HepG2 (cell line): ENCODE results near the gene SERPINE3. TPM values are rescaled to one million over a fixed set of nuclear protein-coding genes. Genes with fewer than 3 reads are reported as not detected.

Experiments
- ATF1 ChIP-seq: IDR thresholded peaks from 2 replicates; pipeline ENCODE4 v1.6.1; 2016; ENCODE audit warnings: mild to moderate bottlenecking, control low read depth
- BCL6 ChIP-seq: IDR thresholded peaks from 2 replicates; pipeline ENCODE4 v1.6.1; 2016; ENCODE audit warnings: missing genetic modification reagents, missing compliant biosample characterization
- DR1 ChIP-seq: sonication (generic); formaldehyde crosslinking; IDR thresholded peaks from 2 replicates; pipeline ENCODE4 v1.8.0; 2021; ENCODE audit warnings: mild to moderate bottlenecking, missing genetic modification reagents, inconsistent platforms
- SKI ChIP-seq: fragments of 450-650 bp; IDR thresholded peaks from one replicate; pipeline ENCODE4 v1.6.1; 2018; ENCODE audit warnings: mild to moderate bottlenecking; ENCODE audit not compliant: partially characterized antibody
- TCF7L2 ChIP-seq: IDR thresholded peaks from 2 replicates; pipeline ENCODE4 v1.6.1; 2011; ENCODE audit warnings: mild to moderate bottlenecking, low read depth, low read length, moderate library complexity
- ZNF280D ChIP-seq: sonication (generic); formaldehyde crosslinking; IDR thresholded peaks from 2 replicates; pipeline ENCODE4 v1.5.1; 2020; ENCODE audit warnings: mild to moderate bottlenecking, missing genetic modification reagents
- ZNF282 ChIP-seq: fragments of 450-650 bp; IDR thresholded peaks from 2 replicates; pipeline ENCODE4 v1.6.1; 2018; ENCODE audit not compliant: partially characterized antibody
- ZNF782 ChIP-seq: sonication (generic); formaldehyde crosslinking; IDR thresholded peaks from 2 replicates; pipeline ENCODE4 v1.4.0; 2020; ENCODE audit warnings: missing genetic modification reagents, mild to moderate bottlenecking, borderline replicate concordance
- ZNF839 ChIP-seq: sonication (generic); formaldehyde crosslinking; IDR thresholded peaks from 2 replicates; pipeline ENCODE4 v1.4.0; 2020; ENCODE audit warnings: missing genetic modification reagents, mild to moderate bottlenecking, borderline replicate concordance
- polyA plus RNA-seq, 8 experiments: library from polyadenylated mRNA; depleted of rRNA in 3 of 8; stranded (reverse) in 7 of 8; unstranded in 1 of 8; fragments of >200 nt; fragmentation: Illumina TruSeq in 4 of 8; extraction: Trizol in 4 of 8; gene quantifications; 2 replicates each; pipeline versions ENCODE4 v1.2.1 to v1.2.3, GENCODE V29; 2011 to 2016; ENCODE audit warnings: low read depth in 4 of 8, missing spikeins in 1 of 8, mixed read lengths in 1 of 8; ENCODE audit not compliant: insufficient read depth in 1 of 8
- total RNA-seq, 5 experiments: library from RNA; depleted of rRNA; stranded (reverse); fragments of >200 nt; fragmentation: Illumina TruSeq; extraction: Trizol; gene quantifications; 2 replicates each; pipeline ENCODE4 v1.2.3, GENCODE V29; 2016; ENCODE audit warnings: low read depth in 1 of 5
- TF ChIP-seq, protein P1 (sequence below): IDR thresholded peaks from 2 replicates; pipeline ENCODE4 v1.6.1; 2016; ENCODE audit warnings: missing compliant biosample characterization, missing genetic modification reagents, borderline replicate concordance

SERPINE3 gene
- total and polyA plus RNA-seq, 2 of the 13 experiments (the other 11 are each of a cell fraction or from before 2014, with no cell fraction given), result not detected

GRCh38 chr13:51324714-51325420 lies 14.6 kb upstream of the SERPINE3 start (continued):
- no peak for TF ChIP-seq ZNF280D (CRISPR knock-in tag)
- no peak for TF ChIP-seq ZNF282
- TF ChIP-seq SKI, result no peak
- TF ChIP-seq TCF7L2, result no peak
- no peak for TF ChIP-seq ZNF782
- no peak for TF ChIP-seq ATF1 (CRISPR knock-in tag)
- no peak for TF ChIP-seq ZNF839 (CRISPR knock-in tag)
- TF ChIP-seq, protein P1, sequence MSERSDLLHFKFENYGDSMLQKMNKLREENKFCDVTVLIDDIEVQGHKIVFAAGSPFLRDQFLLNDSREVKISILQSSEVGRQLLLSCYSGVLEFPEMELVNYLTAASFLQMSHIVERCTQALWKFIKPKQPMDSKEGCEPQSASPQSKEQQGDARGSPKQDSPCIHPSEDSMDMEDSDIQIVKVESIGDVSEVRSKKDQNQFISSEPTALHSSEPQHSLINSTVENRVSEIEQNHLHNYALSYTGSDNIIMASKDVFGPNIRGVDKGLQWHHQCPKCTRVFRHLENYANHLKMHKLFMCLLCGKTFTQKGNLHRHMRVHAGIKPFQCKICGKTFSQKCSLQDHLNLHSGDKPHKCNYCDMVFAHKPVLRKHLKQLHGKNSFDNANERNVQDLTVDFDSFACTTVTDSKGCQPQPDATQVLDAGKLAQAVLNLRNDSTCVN (CRISPR knock-in tag), result no peak
- TF ChIP-seq BCL6, result no peak
- TF ChIP-seq DR1 (CRISPR knock-in tag), result no peak
